ENCODE measurements around the gene UBE2M.
"Not testable (repeated sequence)": the region's sequence is repeated elsewhere in the genome, so short reads cannot be mapped to it uniquely, and the experiment has no call there.

The UBE2M gene

GRCh38 chr19:58555369-58555885, 3.0 kb downstream of the UBE2M start:
- DNase-seq, result no peak

GRCh38 chr19:58554494-58555368, 3.7 kb downstream of the UBE2M start, which contains the start of gene CHMP2A:
TSS of gene CHMP2A (minus strand) at chr19:58555105. CDS start at chr19:58554212, 893 bp downstream.
- DNase-seq, result no peak

DNA sequence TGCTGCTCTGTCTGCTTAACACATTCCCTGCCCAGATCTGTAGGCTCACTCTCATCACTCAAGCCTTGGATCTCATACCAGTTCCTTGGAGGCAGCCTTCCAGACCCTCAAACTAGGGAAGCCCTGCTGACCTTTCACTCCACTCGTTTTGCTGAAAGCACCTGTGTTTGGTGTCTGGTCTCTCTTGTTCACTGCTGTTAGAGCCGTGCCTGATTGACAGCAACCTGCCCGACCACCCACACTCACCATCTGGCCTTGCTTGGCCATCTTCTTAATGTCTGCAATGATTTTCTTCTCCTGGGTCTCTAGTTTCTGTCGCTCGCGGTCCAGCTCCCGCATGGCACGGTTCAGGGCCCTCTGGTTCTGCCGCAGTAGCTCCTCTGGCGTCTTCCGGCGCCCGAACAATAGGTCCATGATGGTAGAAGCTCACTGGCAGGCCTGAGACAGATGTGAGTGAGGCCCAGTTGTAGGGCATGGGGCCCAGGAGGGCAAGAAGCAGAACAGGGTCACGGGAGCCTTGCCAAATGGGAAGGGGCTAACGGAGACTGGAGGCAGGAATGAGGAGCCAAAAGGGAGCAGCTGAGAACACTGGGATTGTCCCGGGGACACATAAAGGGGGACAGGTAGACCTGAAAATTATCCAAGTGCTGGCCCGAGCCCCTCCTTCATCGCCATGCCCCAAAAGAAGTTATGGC, 4.5 kb downstream of the UBE2M start:
- DNase-seq, result no peak

DNA sequence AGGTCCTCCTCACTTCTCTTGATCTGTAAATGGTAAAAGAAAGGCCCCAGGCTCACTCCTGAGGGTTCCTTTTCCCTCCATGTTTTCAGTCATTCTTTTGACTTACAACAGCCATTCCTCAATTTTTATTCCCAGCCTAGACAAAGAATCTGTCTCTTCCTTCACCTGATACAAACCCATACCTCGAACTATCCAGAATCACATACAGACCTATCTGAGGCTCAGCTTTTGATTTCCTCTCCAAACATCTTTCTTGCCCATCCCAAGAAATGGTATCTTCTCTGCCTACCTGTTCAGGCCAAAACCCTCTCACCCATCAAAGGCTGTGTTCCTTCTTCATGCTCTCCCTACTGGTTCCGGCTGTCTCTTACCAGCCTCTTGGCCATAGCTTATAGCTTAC, 5.8 kb downstream of the UBE2M start:
- DNase-seq, result no peak

- no peak for DNase-seq
Observed at GRCh38 chr19:58551577-58552471, 6.6 kb downstream of the UBE2M start.

- DNase-seq, result no peak
Observed at GRCh38 chr19:58551123-58551497, 7.3 kb downstream of the UBE2M start.

DNA sequence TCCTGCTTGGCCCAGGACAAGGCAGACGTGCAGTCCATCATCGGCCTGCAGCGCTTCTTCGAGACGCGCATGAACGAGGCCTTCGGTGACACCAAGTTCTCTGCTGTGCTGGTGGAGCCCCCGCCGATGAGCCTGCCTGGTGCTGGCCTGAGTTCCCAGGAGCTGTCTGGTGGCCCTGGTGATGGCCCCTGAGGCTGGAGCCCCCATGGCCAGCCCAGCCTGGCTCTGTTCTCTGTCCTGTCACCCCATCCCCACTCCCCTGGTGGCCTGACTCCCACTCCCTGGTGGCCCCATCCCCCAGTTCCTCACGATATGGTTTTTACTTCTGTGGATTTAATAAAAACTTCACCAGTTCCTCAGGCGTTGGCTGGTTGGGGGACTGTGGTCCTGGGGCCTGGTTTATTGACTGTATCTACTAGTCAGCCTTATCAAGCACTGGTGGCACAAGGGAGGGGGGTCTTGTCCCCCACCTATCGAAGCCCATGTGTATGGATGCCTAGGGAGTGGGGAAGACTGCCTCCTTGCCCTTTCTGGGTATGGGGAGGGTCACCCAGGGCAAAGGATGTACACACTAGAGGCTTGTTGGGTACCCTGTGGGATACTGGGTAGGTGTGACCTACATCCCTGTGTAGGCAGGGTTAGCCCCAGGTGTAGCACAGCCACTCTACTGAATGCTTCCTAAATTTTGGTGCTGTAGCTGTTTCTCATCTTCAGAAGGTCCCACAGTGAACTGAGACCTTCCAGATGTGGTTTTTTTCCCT, 7.9 kb downstream of the UBE2M start:
- no peak for DNase-seq

DNA sequence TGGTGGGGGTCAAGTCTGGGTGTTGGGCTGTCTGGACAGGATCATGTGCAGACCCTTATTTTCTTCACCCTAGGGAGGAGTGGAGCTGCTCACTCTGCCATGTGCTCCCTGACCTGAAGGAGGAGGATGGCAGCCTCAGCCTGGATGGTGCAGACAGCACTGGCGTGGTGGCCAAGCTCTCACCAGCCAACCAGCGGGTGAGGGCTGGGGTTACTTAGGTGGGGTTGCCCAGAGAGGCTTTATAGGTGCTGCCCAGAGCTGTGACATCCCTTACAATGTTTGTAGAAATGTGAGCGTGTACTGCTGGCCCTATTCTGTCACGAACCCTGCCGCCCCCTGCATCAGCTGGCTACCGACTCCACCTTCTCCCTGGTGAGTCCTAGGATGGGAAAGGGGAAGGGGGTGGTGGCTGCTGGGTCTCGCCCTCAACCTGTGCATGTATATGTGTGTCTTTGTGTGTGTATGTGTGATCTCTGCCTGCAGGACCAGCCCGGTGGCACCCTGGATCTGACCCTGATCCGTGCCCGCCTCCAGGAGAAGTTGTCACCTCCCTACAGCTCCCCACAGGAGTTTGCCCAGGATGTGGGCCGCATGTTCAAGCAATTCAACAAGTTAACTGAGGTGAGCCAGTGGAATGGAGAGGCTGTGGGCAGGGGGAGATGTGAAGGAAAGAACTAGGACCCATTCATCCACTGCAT, 8.6 kb downstream of the UBE2M start:
- no peak for DNase-seq

GRCh38 chr19:58548859-58549663, 9.3 kb downstream of the UBE2M start:
- no peak for DNase-seq

DNA sequence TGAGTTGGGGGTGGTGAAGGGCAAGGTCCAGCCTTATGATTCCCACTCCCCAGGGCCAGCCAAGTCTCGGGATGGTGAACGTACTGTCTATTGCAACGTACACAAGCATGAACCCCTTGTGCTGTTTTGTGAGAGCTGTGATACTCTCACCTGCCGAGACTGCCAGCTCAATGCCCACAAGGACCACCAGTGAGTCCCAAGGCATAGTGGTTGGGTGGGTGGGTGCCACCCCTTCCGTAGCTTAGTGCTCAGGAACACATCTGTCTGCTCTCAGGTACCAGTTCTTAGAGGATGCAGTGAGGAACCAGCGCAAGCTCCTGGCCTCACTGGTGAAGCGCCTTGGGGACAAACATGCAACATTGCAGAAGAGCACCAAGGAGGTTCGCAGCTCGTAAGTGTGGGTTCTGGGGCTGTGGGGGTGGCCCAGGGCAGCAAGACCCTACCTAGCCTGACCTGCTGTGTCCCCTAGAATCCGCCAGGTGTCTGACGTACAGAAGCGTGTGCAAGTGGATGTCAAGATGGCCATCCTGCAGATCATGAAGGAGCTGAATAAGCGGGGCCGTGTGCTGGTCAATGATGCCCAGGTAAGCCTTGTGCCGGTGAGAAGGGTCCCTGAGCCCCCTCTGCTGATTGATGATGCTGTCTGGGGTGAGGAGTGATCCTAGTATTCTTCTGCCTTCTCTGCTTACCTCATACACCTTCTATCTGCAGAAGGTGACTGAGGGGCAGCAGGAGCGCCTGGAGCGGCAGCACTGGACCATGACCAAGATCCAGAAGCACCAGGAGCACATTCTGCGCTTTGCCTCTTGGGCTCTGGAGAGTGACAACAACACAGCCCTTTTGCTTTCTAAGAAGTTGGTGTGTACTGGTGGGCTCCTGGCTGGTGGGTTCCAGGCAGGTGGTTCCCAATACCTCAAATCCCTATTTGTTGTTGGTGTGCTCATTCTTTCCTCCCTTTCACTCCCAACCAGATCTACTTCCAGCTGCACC, 10.8 kb downstream of the UBE2M start:
- no peak for DNase-seq

DNA sequence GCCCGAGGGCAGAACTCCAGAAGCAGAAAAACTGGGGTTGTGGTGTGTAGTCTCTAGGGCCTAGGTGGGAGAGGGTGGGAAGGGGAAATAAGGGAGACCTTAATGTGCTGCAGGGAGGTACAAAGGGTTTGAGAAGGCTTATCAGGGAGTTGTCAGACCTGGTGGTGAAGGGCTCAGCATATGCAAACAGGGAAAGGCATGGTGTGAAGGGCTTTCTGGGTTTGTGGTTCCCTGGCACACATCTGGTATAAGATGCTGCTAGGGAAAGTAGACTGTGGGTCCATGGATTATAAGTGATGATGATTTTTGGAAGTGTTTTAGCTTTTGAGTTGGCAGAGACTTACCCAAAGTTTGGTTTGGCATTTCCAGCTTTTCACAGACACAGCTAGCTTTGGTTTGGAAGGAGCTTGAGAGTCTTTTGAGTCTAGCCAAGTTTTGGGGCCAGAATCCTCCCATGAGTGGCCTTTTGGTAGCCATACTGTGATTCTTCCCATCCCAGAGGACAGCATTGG, 12.3 kb downstream of the UBE2M start:
- no peak for DNase-seq

- no peak for DNase-seq
Observed at GRCh38 chr19:58545286-58546018, 13.0 kb downstream of the UBE2M start.

DNA sequence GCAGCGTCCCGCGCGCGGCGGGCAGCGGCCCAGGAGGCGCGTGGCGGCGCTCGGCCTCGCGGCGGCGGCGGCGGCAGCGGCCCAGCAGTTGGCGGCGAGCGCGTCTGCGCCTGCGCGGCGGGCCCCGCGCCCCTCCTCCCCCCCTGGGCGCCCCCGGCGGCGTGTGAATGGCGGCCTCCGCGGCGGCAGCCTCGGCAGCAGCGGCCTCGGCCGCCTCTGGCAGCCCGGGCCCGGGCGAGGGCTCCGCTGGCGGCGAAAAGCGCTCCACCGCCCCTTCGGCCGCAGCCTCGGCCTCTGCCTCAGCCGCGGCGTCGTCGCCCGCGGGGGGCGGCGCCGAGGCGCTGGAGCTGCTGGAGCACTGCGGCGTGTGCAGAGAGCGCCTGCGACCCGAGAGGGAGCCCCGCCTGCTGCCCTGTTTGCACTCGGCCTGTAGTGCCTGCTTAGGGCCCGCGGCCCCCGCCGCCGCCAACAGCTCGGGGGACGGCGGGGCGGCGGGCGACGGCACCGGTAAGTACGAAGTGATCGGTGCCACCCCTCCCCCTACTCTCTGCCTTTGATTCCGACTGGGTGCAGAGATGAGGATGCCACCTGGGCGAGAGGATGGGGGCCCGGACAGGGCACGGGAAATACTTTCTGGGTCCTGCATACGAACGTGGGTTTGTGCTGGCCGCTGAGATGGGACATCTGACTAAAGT, 13.7 kb downstream of the UBE2M start:
- DNase-seq, result no peak

- DNase-seq, result no peak
Observed at GRCh38 chr19:58543826-58544590, 14.4 kb downstream of the UBE2M start, which contains the start of gene TRIM28. TSS of gene TRIM28 (plus strand) at chr19:58544064. CDS start at chr19:58544758, 694 bp downstream.

DNA sequence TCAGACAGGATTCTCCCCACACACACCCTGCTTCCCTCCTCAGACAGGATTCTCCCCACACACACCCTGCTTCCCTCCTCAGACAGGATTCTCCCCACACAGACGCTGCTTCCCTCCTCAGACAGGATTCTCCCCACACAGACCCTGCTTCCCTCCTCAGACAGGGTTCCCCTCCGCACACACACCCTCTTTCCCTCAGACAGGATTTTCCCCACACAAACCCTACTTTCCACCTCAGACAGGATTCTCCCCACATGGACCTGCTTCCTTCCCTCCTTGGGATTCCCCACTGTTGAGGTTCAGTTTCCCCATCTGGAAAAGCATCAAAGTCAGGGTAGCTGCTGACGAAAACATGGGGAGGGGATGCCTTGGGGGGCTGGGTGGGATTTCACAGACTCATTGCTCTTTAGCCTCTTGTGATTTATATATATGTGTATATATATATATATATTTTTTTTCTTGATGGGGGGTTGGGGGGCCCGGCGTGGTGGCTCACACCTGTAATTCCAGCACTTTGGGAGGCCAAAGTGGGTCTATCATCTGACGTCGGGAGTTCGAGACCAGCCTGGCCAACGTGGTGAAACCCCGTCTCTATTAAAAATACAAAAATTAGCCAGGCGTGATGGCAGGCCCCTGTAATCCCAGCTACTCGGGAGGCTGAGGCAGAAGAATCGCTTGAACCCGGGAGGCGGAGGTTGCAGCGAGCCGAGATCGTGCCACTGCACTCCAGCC, 15.6 kb downstream of the UBE2M start:
- not testable (repeated sequence) for DNase-seq

- not testable (repeated sequence) for DNase-seq
Observed at GRCh38 chr19:58539169-58539559, 19.2 kb downstream of the UBE2M start.
